H1 (cell line): ENCODE measurements around the gene FXN. TPM values are rescaled to one million over a fixed set of nuclear protein-coding genes. Genes with fewer than 3 reads are reported as not detected.

Experiments
- CTCF ChIA-PET: fragments of 300-600 bp; sonication (Branson Sonifier 250); formaldehyde crosslinking; loops from one replicate; lab custom pipeline; 2021; ENCODE audit not compliant: partially characterized antibody; lab: Charles Lee
- POLR2A ChIA-PET: fragments of 300-600 bp; sonication (Branson Sonifier 250); formaldehyde crosslinking; loops from one replicate; lab custom pipeline; 2021; ENCODE audit warnings: inconsistent platforms; ENCODE audit not compliant: partially characterized antibody; lab: Charles Lee
- DNase-seq, 2 experiments: peaks; one replicate each; pipeline versions ENCODE4 v3.0.0 to v3.0.0-alpha.2; 2010 to 2022; ENCODE audit warnings: low spot score in 2 of 2, low read depth in 1 of 2, mixed read lengths in 1 of 2
- FAIRE-seq: peaks from 2 replicates; lab custom pipeline; 2011; peaks lifted over from hg19 to GRCh38; lab: Jason Lieb, UNC
- H2AFZ ChIP-seq: 2 replicates; pipeline ENCODE4 v1.8.1; 2012; ENCODE audit warnings: low read length, inconsistent platforms
- H2AK5ac ChIP-seq: 2 replicates; pipeline ENCODE4 v1.6.1; 2013; ENCODE audit warnings: low read depth, low read length
- H2BK120ac ChIP-seq: replicated peaks from 2 replicates; pipeline ENCODE3; 2013; ENCODE audit warnings: low read depth, low read length, inconsistent platforms
- H2BK12ac ChIP-seq: 2 replicates; pipeline ENCODE4 v1.6.1; 2013; ENCODE audit warnings: low read depth, low read length
- H2BK15ac ChIP-seq: 2 replicates; pipeline ENCODE4 v1.6.1; 2013; ENCODE audit warnings: low read length
- H2BK20ac ChIP-seq: 2 replicates; pipeline ENCODE4 v1.6.1; 2013; ENCODE audit warnings: low read length
- H2BK5ac ChIP-seq: 2 replicates; pipeline ENCODE4 v1.6.1; 2013; ENCODE audit warnings: low read depth, low read length
- H3K14ac ChIP-seq: 2 replicates; pipeline ENCODE4 v1.6.1; 2013; ENCODE audit warnings: inconsistent platforms; ENCODE audit not compliant: insufficient read length
- H3K18ac ChIP-seq: 2 replicates; pipeline ENCODE4 v1.6.1; 2013; ENCODE audit warnings: low read length; ENCODE audit errors: extremely low read depth
- H3K23ac ChIP-seq: 2 replicates; pipeline ENCODE4 v1.6.1; 2013; ENCODE audit warnings: inconsistent platforms; ENCODE audit not compliant: insufficient read length
- H3K23me2 ChIP-seq: 2 replicates; pipeline ENCODE4 v1.6.1; 2013; ENCODE audit warnings: low read depth, low read length
- H3K27ac ChIP-seq: 2 replicates; pipeline ENCODE4 v1.6.1; 2011; ENCODE audit warnings: low read depth, low read length, inconsistent platforms
- H3K27me3 ChIP-seq, 4 experiments: replicated peaks in 1 of 4; 1 replicate in 1 of 4; 2 replicates in 3 of 4; pipeline versions ENCODE4 v1.6.1 to v1.8.1; 2011 to 2013; ENCODE audit warnings: low read length in 3 of 4, mild to moderate bottlenecking in 3 of 4, inconsistent platforms in 2 of 4, mixed read lengths in 2 of 4, moderate library complexity in 1 of 4; ENCODE audit not compliant: control insufficient read depth in 3 of 4, insufficient read depth in 3 of 4; ENCODE audit errors: extremely low read depth in 1 of 4
- H3K36me3 ChIP-seq, 4 experiments: 2 replicates each; pipeline versions ENCODE4 v1.6.1 to v1.8.1; 2011 to 2013; ENCODE audit warnings: mild to moderate bottlenecking in 4 of 4, low read length in 3 of 4, moderate library complexity in 2 of 4, control low read depth in 1 of 4, inconsistent platforms in 1 of 4; ENCODE audit not compliant: insufficient read depth in 4 of 4, control insufficient read depth in 2 of 4
- H3K4ac ChIP-seq: replicated peaks from 2 replicates; pipeline ENCODE3; 2013; ENCODE audit warnings: low read length, low read depth, mixed read lengths, inconsistent platforms; ENCODE audit not compliant: insufficient read length
- H3K4me1 ChIP-seq, 4 experiments: replicated peaks in 1 of 4; 1 replicate in 1 of 4; 2 replicates in 3 of 4; pipeline versions ENCODE4 v1.6.1 to v1.8.1; 2011 to 2013; ENCODE audit warnings: low read length in 3 of 4, inconsistent platforms in 2 of 4, mixed read lengths in 1 of 4; ENCODE audit not compliant: insufficient read depth in 4 of 4, control insufficient read depth in 3 of 4
- H3K4me2 ChIP-seq, 2 experiments: 2 replicates each; pipeline versions ENCODE4 v1.6.1 to v1.8.1; 2011 to 2013; ENCODE audit warnings: low read depth in 2 of 2, low read length in 2 of 2, control low read depth in 1 of 2, inconsistent platforms in 1 of 2, mild to moderate bottlenecking in 1 of 2; ENCODE audit not compliant: insufficient read depth in 1 of 2
- H3K4me3 ChIP-seq, 4 experiments: fragments of 200-600, 300-600 bp in 1 of 4; sonication (generic), shearing (Covaris generic), sonication (Bioruptor Twin) in 1 of 4; 2 replicates each; pipeline versions ENCODE4 v1.5.1 to v1.8.1; 2011 to 2016; ENCODE audit warnings: low read length in 4 of 4, low read depth in 3 of 4, control low read depth in 2 of 4, inconsistent platforms in 2 of 4, mild to moderate bottlenecking in 2 of 4, mixed read lengths in 1 of 4, moderate library complexity in 1 of 4; ENCODE audit not compliant: insufficient read depth in 2 of 4; ENCODE audit errors: extremely low read depth in 1 of 4
- H3K56ac ChIP-seq: replicated peaks from 2 replicates; pipeline ENCODE3; 2013; ENCODE audit warnings: low read depth, mild to moderate bottlenecking, mixed read lengths, low read length, inconsistent platforms; ENCODE audit not compliant: insufficient read length
- H3K79me1 ChIP-seq: 2 replicates; pipeline ENCODE4 v1.6.1; 2013; ENCODE audit warnings: low read depth, low read length, control low read depth
- H3K79me2 ChIP-seq, 2 experiments: 2 replicates each; pipeline versions ENCODE4 v1.6.1 to v1.8.1; 2012 to 2013; ENCODE audit warnings: low read length in 2 of 2, mild to moderate bottlenecking in 2 of 2, inconsistent platforms in 1 of 2; ENCODE audit not compliant: insufficient read depth in 2 of 2, control insufficient read depth in 1 of 2
- H3K9ac ChIP-seq, 4 experiments: replicated peaks in 1 of 4; 1 replicate in 1 of 4; 2 replicates in 3 of 4; pipeline versions ENCODE4 v1.6.1 to v1.8.1; 2011 to 2013; ENCODE audit warnings: low read depth in 3 of 4, low read length in 3 of 4, control low read depth in 2 of 4, mild to moderate bottlenecking in 2 of 4, moderate library complexity in 2 of 4, inconsistent platforms in 1 of 4; ENCODE audit errors: extremely low read depth in 1 of 4
- H3K9me3 ChIP-seq, 2 experiments: 2 replicates each; pipeline versions ENCODE4 v1.6.1 to v1.8.1; 2012 to 2013; ENCODE audit warnings: mild to moderate bottlenecking in 2 of 2, moderate library complexity in 2 of 2, control low read depth in 1 of 2, inconsistent platforms in 1 of 2, low read depth in 1 of 2, low read length in 1 of 2, mixed read lengths in 1 of 2; ENCODE audit not compliant: insufficient read depth in 2 of 2
- H4K20me1 ChIP-seq, 2 experiments: replicated peaks in 1 of 2; 2 replicates each; pipeline versions ENCODE3 to v1.8.1; 2011 to 2013; ENCODE audit warnings: inconsistent platforms in 2 of 2, low read length in 2 of 2, mild to moderate bottlenecking in 1 of 2; ENCODE audit not compliant: insufficient read depth in 2 of 2, control insufficient read depth in 1 of 2
- H4K5ac ChIP-seq: 2 replicates; pipeline ENCODE4 v1.6.1; 2013; ENCODE audit warnings: low read length, low read depth, mixed read lengths, inconsistent platforms; ENCODE audit not compliant: insufficient read length
- H4K8ac ChIP-seq: 2 replicates; pipeline ENCODE4 v1.8.0; 2013; ENCODE audit warnings: mild to moderate bottlenecking, moderate library complexity, low read length, inconsistent platforms; ENCODE audit not compliant: insufficient read depth; ENCODE audit errors: extremely low read depth
- H4K91ac ChIP-seq: replicated peaks from 2 replicates; pipeline ENCODE3; 2013; ENCODE audit warnings: low read length, mixed read lengths, inconsistent platforms; ENCODE audit not compliant: insufficient read length
- ASH2L ChIP-seq: fragments of 200-600, 300-600 bp; sonication (generic); IDR thresholded peaks from one replicate; pipeline ENCODE4 v1.7.1; 2017; ENCODE audit warnings: low read length
- HDAC2 ChIP-seq, 2 experiments: fragments of 300-600 bp in 1 of 2; sonication (generic) in 1 of 2; IDR thresholded peaks; 2 replicates each; pipeline ENCODE4 v1.6.1; 2011 to 2012; ENCODE audit warnings: low read depth in 2 of 2, low read length in 2 of 2, mild to moderate bottlenecking in 2 of 2, moderate library complexity in 2 of 2, borderline replicate concordance in 1 of 2, inconsistent platforms in 1 of 2
- WGBS, 2 experiments: shearing (Covaris generic) in 1 of 2; methylation state at CpG; one replicate each; pipeline versions ENCODE4 v1.1.6 to v1.1.7; 2013 to 2015; ENCODE audit warnings: low lambda C conversion rate in 2 of 2, mixed read lengths in 2 of 2, inconsistent platforms in 1 of 2, low coverage in 1 of 2, missing lambda C conversion rate in 1 of 2; ENCODE audit not compliant: insufficient replicate concordance in 2 of 2, insufficient coverage in 1 of 2, insufficient read length in 1 of 2; ENCODE audit errors: extremely low coverage in 1 of 2, missing lambda C conversion rate in 1 of 2; 5-methylcytosine and 5-hydroxymethylcytosine counted together
- polyA plus RNA-seq, 7 experiments: library from polyadenylated mRNA; depleted of rRNA in 3 of 7; stranded (reverse) in 5 of 7; unstranded in 2 of 7; fragments of >200 nt in 5 of 7; fragments of 200-250 nt in 2 of 7; gene quantifications; 1 replicate in 5 of 7; 2 replicates in 1 of 7; 4 replicates in 1 of 7; pipeline versions ENCODE4 v1.2.1 to v1.2.3, GENCODE V29; 2011 to 2013; ENCODE audit warnings: missing spikeins in 2 of 7, mixed read lengths in 2 of 7
- total RNA-seq: library from RNA; stranded (reverse); fragmentation: NEBNext Ultra II Directional; extraction: Animal tissue kit (Norgen Biotek cat#: 25700); gene quantifications from 2 replicates; pipeline ENCODE4 v1.2.1, GENCODE V29; 2021
- TF ChIP-seq, protein P1 (sequence below): IDR thresholded peaks from 2 replicates; pipeline ENCODE4 v1.6.1; 2012; ENCODE audit warnings: inconsistent platforms

FXN gene
- total and polyA plus RNA-seq, 2 of the 8 experiments (the other 6 are each of a cell fraction or from before 2014, with no cell fraction given) = 34.2 to 37.5 TPM

DNA sequence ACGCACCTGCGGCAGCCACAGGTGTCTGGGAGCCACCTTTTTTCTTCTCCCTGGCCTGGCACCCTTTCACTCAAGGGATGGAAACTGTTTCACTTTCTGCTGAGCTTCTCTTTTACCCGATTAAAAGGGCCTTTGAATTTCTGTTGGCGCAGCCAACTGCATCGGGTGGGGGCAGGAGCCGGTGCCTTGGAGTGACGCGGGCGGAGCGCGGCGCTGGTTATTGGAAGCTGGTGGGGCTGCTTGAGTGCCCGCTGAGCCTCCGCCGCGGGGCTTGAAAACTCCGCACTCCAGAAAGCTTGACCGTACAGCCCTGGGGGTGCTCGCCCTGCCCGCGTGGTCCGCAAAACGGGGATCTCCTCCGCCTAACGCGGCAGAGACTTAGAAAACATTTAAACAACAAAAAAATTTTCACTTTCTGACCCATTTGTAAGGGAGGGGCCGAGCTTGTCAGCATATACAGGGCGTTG, 86.6 kb downstream of the FXN start:
- peak overlapping the region; percentile 94 for H4K91ac ChIP-seq
- H3K27ac ChIP-seq = peak overlapping the region; percentile 96
- H3K4me2 ChIP-seq = peak overlapping the region; percentile 81 to 92
- 0 out of 2 replicates have a peak overlapping the region, but pooled peaks have one; percentile 72 for H2BK15ac ChIP-seq
- H3K4me1 ChIP-seq = peaks cover 6 to 8% (median 7%) of the 10 kb centered on the region in 4 experiments
- no peak overlapping the region for H2AFZ ChIP-seq
- H3K9ac ChIP-seq = peak overlapping the region; percentile 89 to 92 (median 90)
- H3K56ac ChIP-seq = peak overlapping the region; percentile 73
- peak overlapping the region; percentile 77; the same call in 1 of the 2 replicates for H2BK12ac ChIP-seq
- peak overlapping the region; percentile 81 for H4K5ac ChIP-seq
- H3K9me3 ChIP-seq = no peaks in the 10 kb centered on the region
- H2BK20ac ChIP-seq = no peak overlapping the region
- peak overlapping the region; percentile 88 for H3K18ac ChIP-seq
- peak overlapping the region; percentile 85 to 91 (median 88) for H3K4me3 ChIP-seq
- H3K79me1 ChIP-seq = peaks cover 3% of the 10 kb centered on the region; the same call in 1 of the 2 replicates
- peak overlapping the region; percentile 94 for H4K8ac ChIP-seq
- H3K79me2 ChIP-seq = peaks cover 0 to 42% of the 10 kb centered on the region in 2 experiments; a peak in 3 of 4 replicates
- WGBS, 2 experiments = 1% methylated on average over 28 of the region's 28 CpGs; no CpG with 5 or more reads in 1 of the 2 experiments
- peak overlapping the region; percentile 36 for H3K4ac ChIP-seq
- H4K20me1 ChIP-seq = no peaks in the 10 kb centered on the region
- no peak overlapping the region for H2AK5ac ChIP-seq
- TF ChIP-seq HDAC2 (IDR thresholded peaks at IDR 0.05; ENCODE audit: borderline replicate concordance in 1 of 2, low read depth in 2 of 2, low read length in 2 of 2) (no peak), ASH2L (peak; percentile 38)
- TF ChIP-seq, protein P1, sequence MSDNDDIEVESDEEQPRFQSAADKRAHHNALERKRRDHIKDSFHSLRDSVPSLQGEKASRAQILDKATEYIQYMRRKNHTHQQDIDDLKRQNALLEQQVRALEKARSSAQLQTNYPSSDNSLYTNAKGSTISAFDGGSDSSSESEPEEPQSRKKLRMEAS = no peak
- H2BK120ac ChIP-seq = peak overlapping the region; percentile 92
- CTCF ChIA-PET = interaction anchor here (0.7 to 2.0 kb wide), 7 partner anchors 12 to 78 kb away, joined by 3 to 8 read pairs (median 4); no protein-coding TSS in a partner anchor
- no peak overlapping the region for H3K23ac ChIP-seq
- no peaks in the 10 kb centered on the region for H3K36me3 ChIP-seq
- H3K14ac ChIP-seq = no peak overlapping the region
- DNase-seq (peak in 1 of 2 experiments; percentile 68), FAIRE-seq (no peak)
- H2BK5ac ChIP-seq = peak overlapping the region; percentile 98
- POLR2A ChIA-PET = interaction anchor here (0.8 to 7.7 kb wide), 28 partner anchors 10 to 202 kb away, joined by 3 to 93 read pairs (median 6); partner anchors contain the start of genes FXN and TJP2
- peaks cover 15% of the 10 kb centered on the region; the same call in 1 of the 2 replicates for H3K23me2 ChIP-seq
- H3K27me3 ChIP-seq = no peaks in the 10 kb centered on the region
